GM10847 (cell line): Measurements from ENCODE around the gene PDE11A.

Experiments used
- POLR2A ChIP-seq: IDR thresholded peaks from 2 replicates; pipeline ENCODE4 v1.6.1; 2011; ENCODE audit not compliant: insufficient read length; ENCODE audit errors: extremely low read depth

The PDE11A gene

GRCh38 chr2:178072383-178073301, at the start of gene PDE11A:
TSS of gene PDE11A (minus strand) at chr2:178072777. CDS start at chr2:178072437, 340 bp downstream.
- TF ChIP-seq POLR2A = no peak

GRCh38 chr2:178119179-178119922, 46.8 kb upstream of the PDE11A start:
- no peak for TF ChIP-seq POLR2A

- no peak for TF ChIP-seq POLR2A
Observed at GRCh38 chr2:178117725-178118124, 45.1 kb upstream of the PDE11A start.

GRCh38 chr2:178115271-178115670, 42.7 kb upstream of the PDE11A start:
- TF ChIP-seq POLR2A = no peak

- no peak for TF ChIP-seq POLR2A
Observed at GRCh38 chr2:178114462-178114861, 41.9 kb upstream of the PDE11A start.

- TF ChIP-seq POLR2A = peak; percentile 89
Observed at GRCh38 chr2:178112202-178113152, 39.9 kb upstream of the PDE11A start, which contains the start of gene RBM45. TSS of gene RBM45 (plus strand) at chr2:178112437. CDS start at chr2:178112547, 110 bp downstream.

GRCh38 chr2:178111743-178112142, 39.2 kb upstream of the PDE11A start:
- no peak for TF ChIP-seq POLR2A

- TF ChIP-seq POLR2A = no peak
Observed at GRCh38 chr2:178110681-178111080, 38.1 kb upstream of the PDE11A start.

GRCh38 chr2:178109813-178110212, 37.2 kb upstream of the PDE11A start:
- no peak for TF ChIP-seq POLR2A

- no peak for TF ChIP-seq POLR2A
Observed at GRCh38 chr2:178108176-178108575, 35.6 kb upstream of the PDE11A start.

- no peak for TF ChIP-seq POLR2A
Observed at GRCh38 chr2:178106053-178106452, 33.5 kb upstream of the PDE11A start.

- TF ChIP-seq POLR2A = no peak
Observed at GRCh38 chr2:178105566-178105965, 33.0 kb upstream of the PDE11A start.

- TF ChIP-seq POLR2A = no peak
Observed at GRCh38 chr2:178101321-178102079, 28.9 kb upstream of the PDE11A start.

- TF ChIP-seq POLR2A = no peak
Observed at GRCh38 chr2:178093471-178093870, 20.9 kb upstream of the PDE11A start.

- no peak for TF ChIP-seq POLR2A
Observed at GRCh38 chr2:178088774-178089270, 16.2 kb upstream of the PDE11A start.
